Neural progenitor cell (in vitro differentiated cells): ENCODE measurements around the gene NCS1. TPM values are rescaled to one million over a fixed set of nuclear protein-coding genes. Genes with fewer than 3 reads are reported as not detected.
"Not testable (repeated sequence)": the region's sequence is repeated elsewhere in the genome, so short reads cannot be mapped to it uniquely, and the experiment has no call there.

ENCODE experiments used
- DNase-seq: peaks from one replicate; pipeline ENCODE4 v3.0.0-alpha.2; 2016; ENCODE audit warnings: low spot score
- H2AFZ ChIP-seq: fragments of 200-600 bp; sonication (generic); replicated peaks from 2 replicates; pipeline ENCODE4 v1.6.1; 2016; ENCODE audit warnings: antibody characterized with exemption
- H3F3A ChIP-seq: fragments of 200-600 bp; sonication (generic); 2 replicates; pipeline ENCODE4 v1.6.1; 2016; ENCODE audit warnings: antibody characterized with exemption, low read depth
- H3K27ac ChIP-seq: fragments of 200-600 bp; sonication (generic); 2 replicates; pipeline ENCODE4 v1.5.1; 2016; ENCODE audit warnings: mild to moderate bottlenecking
- H3K27me3 ChIP-seq: fragments of 200-600 bp; sonication (generic); 2 replicates; pipeline ENCODE4 v1.6.1; 2016; ENCODE audit warnings: mild to moderate bottlenecking, moderate library complexity
- H3K36me3 ChIP-seq: fragments of 200-600 bp; sonication (generic); 2 replicates; pipeline ENCODE4 v1.5.1; 2016
- H3K4me1 ChIP-seq: fragments of 200-600 bp; sonication (generic); 2 replicates; pipeline ENCODE4 v1.6.1; 2016; ENCODE audit warnings: mixed run types
- H3K4me2 ChIP-seq: fragments of 200-600 bp; sonication (generic); 2 replicates; pipeline ENCODE4 v1.6.1; 2016
- H3K4me3 ChIP-seq: fragments of 200-600 bp; sonication (generic); 2 replicates; pipeline ENCODE4 v1.5.1; 2016
- H3K79me2 ChIP-seq: fragments of 200-600 bp; sonication (generic); 2 replicates; pipeline ENCODE4 v1.6.1; 2016; ENCODE audit warnings: low read depth
- H3K9ac ChIP-seq: fragments of 200-600 bp; sonication (generic); 2 replicates; pipeline ENCODE4 v1.6.1; 2016
- H3K9me3 ChIP-seq: fragments of 200-600 bp; sonication (generic); 2 replicates; pipeline ENCODE4 v1.5.1; 2016; ENCODE audit warnings: low read depth
- H4K20me1 ChIP-seq: fragments of 200-600 bp; sonication (generic); 2 replicates; pipeline ENCODE4 v1.6.1; 2016; ENCODE audit warnings: low read depth
- H3K27ac Mint-ChIP-seq: 3 replicates; pipeline ENCODE4 v1.8.0; 2021; ENCODE audit warnings: mixed read lengths
- H3K27me3 Mint-ChIP-seq: 2 replicates; pipeline ENCODE4 v1.8.0; 2022; ENCODE audit warnings: low read depth, mild to moderate bottlenecking, inconsistent platforms, moderate library complexity, mixed read lengths; ENCODE audit not compliant: insufficient read depth
- H3K36me3 Mint-ChIP-seq: 3 replicates; pipeline ENCODE4 v1.8.0; 2021; ENCODE audit warnings: mixed read lengths
- H3K4me1 Mint-ChIP-seq: 3 replicates; pipeline ENCODE4 v1.8.0; 2021; ENCODE audit warnings: mixed read lengths
- H3K4me3 Mint-ChIP-seq: 3 replicates; pipeline ENCODE4 v1.8.0; 2021; ENCODE audit warnings: mild to moderate bottlenecking, moderate library complexity, mixed read lengths
- H3K9me3 Mint-ChIP-seq: 3 replicates; pipeline ENCODE4 v1.8.0; 2020; ENCODE audit warnings: mixed read lengths
- CTCF ChIP-seq: fragments of 200-600 bp; sonication (generic); IDR thresholded peaks from 2 replicates; pipeline ENCODE4 v1.5.1; 2017; ENCODE audit warnings: antibody characterized with exemption, mild to moderate bottlenecking
- EZH2 ChIP-seq: fragments of 200-600 bp; sonication (generic); IDR thresholded peaks from 2 replicates; pipeline ENCODE4 v1.6.1; 2017; ENCODE audit warnings: antibody characterized with exemption, mild to moderate bottlenecking, moderate library complexity
- EZH2phosphoT487 ChIP-seq: fragments of 200-600 bp; sonication (generic); IDR thresholded peaks from 2 replicates; pipeline ENCODE4 v1.6.1; 2017; ENCODE audit warnings: antibody characterized with exemption
- total RNA-seq: library from RNA; depleted of rRNA; stranded (reverse); fragments of >200 nt; gene quantifications from 2 replicates; pipeline ENCODE4 v1.2.3, GENCODE V29; 2015; ENCODE audit warnings: low replicate concordance

Gene NCS1
- total RNA-seq, 1 donor from 2014 or later, result 16.0 TPM

- Histone ChIP-seq H3K4me1 (no peaks in the 10 kb centered on the region), H2AFZ (no peak overlapping the region), H4K20me1 (no peaks in the 10 kb centered on the region), H3K9ac (no peak overlapping the region), H3K36me3 (no peaks in the 10 kb centered on the region), H3K79me2 (no peaks in the 10 kb centered on the region), H3K4me2 (no peak overlapping the region), H3K9me3 (no peaks in the 10 kb centered on the region), H3K4me3 (no peak overlapping the region), H3K27me3 (no peaks in the 10 kb centered on the region), H3K27ac (no peak overlapping the region), H3F3A (no peaks in the 10 kb centered on the region)
- no peaks in the 10 kb centered on the region for H3K9me3 Mint-ChIP-seq
- TF ChIP-seq CTCF, result no peak
- TF ChIP-seq EZH2phosphoT487, result no peak
- no peak for TF ChIP-seq EZH2
- no peaks in the 10 kb centered on the region for H3K4me1 Mint-ChIP-seq
- no peak overlapping the region for H3K4me3 Mint-ChIP-seq
- no peak for DNase-seq
- H3K27ac Mint-ChIP-seq, result no peak overlapping the region
- H3K36me3 Mint-ChIP-seq, result no peaks in the 10 kb centered on the region
- peaks cover 9% of the 10 kb centered on the region for H3K27me3 Mint-ChIP-seq
Measured at GRCh38 chr9:130276121-130276520, 103.9 kb downstream of the NCS1 start.

- H2AFZ ChIP-seq, result no peak overlapping the region
- H3K4me1 ChIP-seq, result no peaks in the 10 kb centered on the region
- Mint-ChIP-seq H3K27me3 (peaks cover 9% of the 10 kb centered on the region), H3K36me3 (no peaks in the 10 kb centered on the region), H3K27ac (no peak overlapping the region), H3K4me3 (no peak overlapping the region), H3K4me1 (no peaks in the 10 kb centered on the region), H3K9me3 (no peaks in the 10 kb centered on the region)
- H4K20me1 ChIP-seq, result no peaks in the 10 kb centered on the region
- no peak overlapping the region for H3K9ac ChIP-seq
- no peak for TF ChIP-seq CTCF
- no peak for TF ChIP-seq EZH2
- TF ChIP-seq EZH2phosphoT487, result no peak
- no peak for DNase-seq
- H3F3A ChIP-seq, result no peaks in the 10 kb centered on the region
- H3K9me3 ChIP-seq, result no peaks in the 10 kb centered on the region
- no peaks in the 10 kb centered on the region for H3K79me2 ChIP-seq
- no peak overlapping the region for H3K4me2 ChIP-seq
- no peak overlapping the region for H3K4me3 ChIP-seq
- H3K27me3 ChIP-seq, result no peaks in the 10 kb centered on the region
- H3K36me3 ChIP-seq, result no peaks in the 10 kb centered on the region
- H3K27ac ChIP-seq, result no peak overlapping the region
Measured at GRCh38 chr9:130276955-130277354, 104.8 kb downstream of the NCS1 start.

- not testable (repeated sequence) for H3K9ac ChIP-seq, H3K27me3 Mint-ChIP-seq, H3K9me3 ChIP-seq, H4K20me1 ChIP-seq, H3K27me3 ChIP-seq, H3K36me3 Mint-ChIP-seq, H3K4me1 ChIP-seq, H3K9me3 Mint-ChIP-seq, H2AFZ ChIP-seq, H3K79me2 ChIP-seq, H3K4me2 ChIP-seq, H3K4me3 ChIP-seq, H3K27ac ChIP-seq, DNase-seq, H3K4me1 Mint-ChIP-seq, H3K36me3 ChIP-seq, H3F3A ChIP-seq, H3K27ac Mint-ChIP-seq
- peak overlapping the region; percentile 52 for H3K4me3 Mint-ChIP-seq
Measured at GRCh38 chr9:130277525-130277924, 105.3 kb downstream of the NCS1 start.

- H3K9me3 ChIP-seq, result no peaks in the 10 kb centered on the region
- no peaks in the 10 kb centered on the region for H3K9me3 Mint-ChIP-seq
- no peak overlapping the region for H3K4me3 ChIP-seq
- H3K4me2 ChIP-seq, result no peak overlapping the region
- H3K9ac ChIP-seq, result no peak overlapping the region
- peaks cover 7% of the 10 kb centered on the region for H3K27me3 Mint-ChIP-seq
- no peak overlapping the region for H3K4me3 Mint-ChIP-seq
- H3K36me3 ChIP-seq, result no peaks in the 10 kb centered on the region
- H3K4me1 ChIP-seq, result peaks cover 4% of the 10 kb centered on the region
- no peaks in the 10 kb centered on the region for H3K4me1 Mint-ChIP-seq
- no peak overlapping the region for H2AFZ ChIP-seq
- no peaks in the 10 kb centered on the region for H3F3A ChIP-seq
- H3K27ac ChIP-seq, result no peak overlapping the region
- no peaks in the 10 kb centered on the region for H4K20me1 ChIP-seq
- TF ChIP-seq EZH2phosphoT487 (no peak), CTCF (no peak), EZH2 (no peak)
- H3K27me3 ChIP-seq, result no peaks in the 10 kb centered on the region
- no peak for DNase-seq
- no peak overlapping the region for H3K27ac Mint-ChIP-seq
- no peaks in the 10 kb centered on the region for H3K79me2 ChIP-seq
- H3K36me3 Mint-ChIP-seq, result no peaks in the 10 kb centered on the region
Measured at GRCh38 chr9:130283539-130284248, 111.5 kb downstream of the NCS1 start.
